HepG2 (cell line): ENCODE measurements around the gene AKR1C2. TPM values are rescaled to one million over a fixed set of nuclear protein-coding genes. Genes with fewer than 3 reads are reported as not detected.

Experiments used
- ATAC-seq: fragments of 200-7000 bp; cut with Tn5 transposase; 3 replicates; pipeline ENCODE4 v1.9.1; 2020; ENCODE audit warnings: mild to moderate bottlenecking, moderate library complexity
- BruUV-seq: library from RNA; stranded (reverse); fragments of 400-500 nt; replicated peaks from 2 replicates; lab custom pipeline; 2021; lab: Mats Ljungman, UMichigan
- CTCF ChIA-PET: fragments of 300-600 bp; formaldehyde crosslinking; extraction: SDS; loops from one replicate; lab custom pipeline; 2021; ENCODE audit warnings: low total read pairs, inconsistent platforms, low intra/inter-chr PET ratio; lab: Yijun Ruan, JAX
- POLR2A ChIA-PET: fragments of 350-600 bp; sonication (Branson Sonifier 250); formaldehyde crosslinking; loops from one replicate; lab custom pipeline; 2020; ENCODE audit warnings: antibody characterized with exemption, inconsistent platforms; lab: Yijun Ruan, JAX
- DNase-seq: peaks from one replicate; pipeline ENCODE4 v3.0.0-alpha.2; 2015; ENCODE audit warnings: low spot score
- FAIRE-seq: peaks from 3 replicates; lab custom pipeline; 2011; peaks lifted over from hg19 to GRCh38; lab: Jason Lieb, UNC
- H2AFZ ChIP-seq: one replicate; pipeline ENCODE4 v1.6.1; 2011; ENCODE audit warnings: low read length, inconsistent platforms
- H3K27ac ChIP-seq: fragments of 300-600 bp; 3 replicates; pipeline ENCODE4 v1.8.0; 2011; ENCODE audit warnings: mixed run types, mild to moderate bottlenecking, mixed read lengths, low read length, inconsistent platforms; ENCODE audit not compliant: insufficient read depth; ENCODE audit errors: extremely low read length
- H3K27me3 ChIP-seq, 2 experiments: fragments of 200-600 bp in 1 of 2; 2 replicates in 1 of 2; 3 replicates in 1 of 2; pipeline versions ENCODE4 v1.6.0 to v1.8.0; 2011; ENCODE audit warnings: low read length in 2 of 2, mild to moderate bottlenecking in 2 of 2, moderate library complexity in 2 of 2, inconsistent platforms in 1 of 2; ENCODE audit not compliant: insufficient read depth in 2 of 2, control insufficient read depth in 1 of 2
- H3K36me3 ChIP-seq, 2 experiments: fragments of 200-600 bp in 1 of 2; replicated peaks in 1 of 2; 2 replicates in 1 of 2; 3 replicates in 1 of 2; pipeline versions ENCODE4 v1.5.1 to v1.8.0; 2011; ENCODE audit warnings: low read length in 2 of 2, inconsistent platforms in 1 of 2; ENCODE audit not compliant: insufficient read depth in 2 of 2, control insufficient read depth in 1 of 2
- H3K4me1 ChIP-seq: 2 replicates; pipeline ENCODE4 v1.5.1; 2012; ENCODE audit warnings: low read length, inconsistent platforms; ENCODE audit not compliant: insufficient read depth
- H3K4me2 ChIP-seq: 2 replicates; pipeline ENCODE4 v1.6.0; 2011; ENCODE audit warnings: low read depth, low read length, inconsistent platforms
- H3K4me3 ChIP-seq, 3 experiments: fragments of 200-600 bp in 1 of 3; sonication (generic), shearing (Covaris generic) in 1 of 3; replicated peaks in 1 of 3; 2 replicates each; pipeline ENCODE4 v1.5.1; 2011 to 2016; ENCODE audit warnings: low read length in 3 of 3, inconsistent platforms in 2 of 3, low read depth in 2 of 3, mild to moderate bottlenecking in 2 of 3, control low read depth in 1 of 3, mixed read lengths in 1 of 3; ENCODE audit not compliant: insufficient read depth in 1 of 3
- H3K79me2 ChIP-seq: one replicate; pipeline ENCODE4 v1.6.1; 2011; ENCODE audit warnings: low read length, inconsistent platforms; ENCODE audit not compliant: insufficient read depth
- H3K9ac ChIP-seq: 2 replicates; pipeline ENCODE4 v1.6.0; 2011; ENCODE audit warnings: mild to moderate bottlenecking, low read depth, low read length, inconsistent platforms; ENCODE audit not compliant: insufficient read depth
- H3K9me3 ChIP-seq: 2 replicates; pipeline ENCODE4 v1.5.1; 2012; ENCODE audit warnings: mild to moderate bottlenecking, low read length
- H4K20me1 ChIP-seq: 2 replicates; pipeline ENCODE4 v1.6.0; 2011; ENCODE audit warnings: inconsistent platforms, mild to moderate bottlenecking, low read length, moderate library complexity; ENCODE audit not compliant: insufficient read depth
- DPF2 ChIP-seq: sonication (generic); formaldehyde crosslinking; IDR thresholded peaks from 2 replicates; pipeline ENCODE4 v1.4.0; 2020; ENCODE audit warnings: mild to moderate bottlenecking, low read depth, missing genetic modification reagents, borderline replicate concordance
- ELF4 ChIP-seq: sonication (generic); formaldehyde crosslinking; IDR thresholded peaks from 2 replicates; pipeline ENCODE4 v1.5.0; 2020; ENCODE audit warnings: missing genetic modification reagents, mild to moderate bottlenecking, moderate library complexity, borderline replicate concordance
- HNRNPLL ChIP-seq: fragments of 200-400 bp; formaldehyde crosslinking; IDR thresholded peaks from 2 replicates; pipeline ENCODE4 v1.6.1; 2017; ENCODE audit warnings: mild to moderate bottlenecking, low read depth, low read length; ENCODE audit not compliant: poor library complexity, severe bottlenecking
- KDM5A ChIP-seq: fragments of 200-600 bp; sonication (generic); IDR thresholded peaks from 2 replicates; pipeline ENCODE4 v1.7.0; 2018; ENCODE audit warnings: antibody characterized with exemption, mild to moderate bottlenecking, low read length, borderline replicate concordance
- KLF15 ChIP-seq: sonication (generic); formaldehyde crosslinking; IDR thresholded peaks from 2 replicates; pipeline ENCODE4 v1.8.1; 2023; ENCODE audit warnings: borderline replicate concordance, mild to moderate bottlenecking, inconsistent platforms, missing genetic modification reagents, mixed read lengths
- MEF2D ChIP-seq: sonication (generic); formaldehyde crosslinking; IDR thresholded peaks from 2 replicates; pipeline ENCODE4 v1.5.1; 2020; ENCODE audit warnings: mild to moderate bottlenecking, missing genetic modification reagents
- NFE2 ChIP-seq: sonication (generic); formaldehyde crosslinking; IDR thresholded peaks from 2 replicates; pipeline ENCODE4 v1.4.0; 2020; ENCODE audit warnings: missing genetic modification reagents
- POLR2G ChIP-seq: fragments of 200-400 bp; formaldehyde crosslinking; IDR thresholded peaks from 2 replicates; pipeline ENCODE4 v1.6.1; 2018; ENCODE audit warnings: mild to moderate bottlenecking, low read depth, low read length, moderate library complexity
- PPARG ChIP-seq: conservative IDR thresholded peaks from 2 replicates; pipeline ENCODE4 v1.6.1; 2016; ENCODE audit warnings: missing biosample characterization, missing genetic modification reagents
- SALL1 ChIP-seq: sonication (generic); formaldehyde crosslinking; IDR thresholded peaks from 2 replicates; pipeline ENCODE4 v1.8.0; 2022; ENCODE audit warnings: mild to moderate bottlenecking, missing genetic modification reagents
- YEATS2 ChIP-seq: sonication (generic); formaldehyde crosslinking; IDR thresholded peaks from 2 replicates; pipeline ENCODE4 v1.4.0; 2020; ENCODE audit warnings: missing genetic modification reagents, borderline replicate concordance
- ZNF180 ChIP-seq: sonication (generic); formaldehyde crosslinking; IDR thresholded peaks from 2 replicates; pipeline ENCODE4 v1.4.0; 2020; ENCODE audit warnings: low read depth, missing genetic modification reagents, borderline replicate concordance
- ZNF337 ChIP-seq: sonication (generic); formaldehyde crosslinking; IDR thresholded peaks from 2 replicates; pipeline ENCODE4 v1.5.1; 2020; ENCODE audit warnings: missing genetic modification reagents, low read depth, mild to moderate bottlenecking, borderline replicate concordance
- ZNF598 ChIP-seq: sonication (generic); formaldehyde crosslinking; IDR thresholded peaks from 2 replicates; pipeline ENCODE4 v1.5.1; 2020; ENCODE audit warnings: mild to moderate bottlenecking, missing genetic modification reagents, borderline replicate concordance
- ZNF761 ChIP-seq: sonication (generic); formaldehyde crosslinking; conservative IDR thresholded peaks from 2 replicates; pipeline ENCODE4 v1.4.0; 2020; ENCODE audit warnings: mild to moderate bottlenecking, missing genetic modification reagents
- ZNF776 ChIP-seq: sonication (generic); formaldehyde crosslinking; IDR thresholded peaks from 2 replicates; pipeline ENCODE4 v1.4.0; 2020; ENCODE audit warnings: mild to moderate bottlenecking, missing genetic modification reagents
- WGBS: methylation state at CpG from one replicate; pipeline ENCODE4 v1.1.6; 2017; ENCODE audit warnings: low lambda C conversion rate; 5-methylcytosine and 5-hydroxymethylcytosine counted together
- in situ Hi-C: cut with HindIII; loops from 2 replicates; pipeline ENCODE4 v1.10.0; 2017; ENCODE audit warnings: low pct_unique_long_range_greater_than_20kb; ENCODE audit not compliant: extremely low pct_ligation_motif_present
- intact Hi-C: fragments of 100-400 bp; cut with micrococcal nuclease; formaldehyde crosslinking; loops from one replicate; pipeline ENCODE4 v1.10.0; 2022; ENCODE audit not compliant: unreplicated experiment
- polyA plus RNA-seq, 8 experiments: library from polyadenylated mRNA; depleted of rRNA in 3 of 8; stranded (reverse) in 7 of 8; unstranded in 1 of 8; fragments of >200 nt; fragmentation: Illumina TruSeq in 4 of 8; extraction: Trizol in 4 of 8; gene quantifications; 2 replicates each; pipeline versions ENCODE4 v1.2.1 to v1.2.3, GENCODE V29; 2011 to 2016; ENCODE audit warnings: low read depth in 4 of 8, missing spikeins in 1 of 8, mixed read lengths in 1 of 8; ENCODE audit not compliant: insufficient read depth in 1 of 8
- total RNA-seq, 5 experiments: library from RNA; depleted of rRNA; stranded (reverse); fragments of >200 nt; fragmentation: Illumina TruSeq; extraction: Trizol; gene quantifications; 2 replicates each; pipeline ENCODE4 v1.2.3, GENCODE V29; 2016; ENCODE audit warnings: low read depth in 1 of 5
- TF ChIP-seq, protein P1 (sequence below): fragments of 450-650 bp; IDR thresholded peaks from 2 replicates; pipeline ENCODE4 v1.6.1; 2016
- TF ChIP-seq, protein P2 (sequence below): sonication (generic); formaldehyde crosslinking; IDR thresholded peaks from 2 replicates; pipeline ENCODE4 v1.4.0; 2020; ENCODE audit warnings: missing genetic modification reagents
- TF ChIP-seq, protein P3 (sequence below): sonication (generic); formaldehyde crosslinking; IDR thresholded peaks from 2 replicates; pipeline ENCODE4 v1.8.0; 2022; ENCODE audit warnings: mild to moderate bottlenecking, missing genetic modification reagents, borderline replicate concordance

The AKR1C2 gene
- total and polyA plus RNA-seq, 2 of the 13 experiments (the other 11 are each of a cell fraction or from before 2014, with no cell fraction given), result 140 to 900 TPM

DNA sequence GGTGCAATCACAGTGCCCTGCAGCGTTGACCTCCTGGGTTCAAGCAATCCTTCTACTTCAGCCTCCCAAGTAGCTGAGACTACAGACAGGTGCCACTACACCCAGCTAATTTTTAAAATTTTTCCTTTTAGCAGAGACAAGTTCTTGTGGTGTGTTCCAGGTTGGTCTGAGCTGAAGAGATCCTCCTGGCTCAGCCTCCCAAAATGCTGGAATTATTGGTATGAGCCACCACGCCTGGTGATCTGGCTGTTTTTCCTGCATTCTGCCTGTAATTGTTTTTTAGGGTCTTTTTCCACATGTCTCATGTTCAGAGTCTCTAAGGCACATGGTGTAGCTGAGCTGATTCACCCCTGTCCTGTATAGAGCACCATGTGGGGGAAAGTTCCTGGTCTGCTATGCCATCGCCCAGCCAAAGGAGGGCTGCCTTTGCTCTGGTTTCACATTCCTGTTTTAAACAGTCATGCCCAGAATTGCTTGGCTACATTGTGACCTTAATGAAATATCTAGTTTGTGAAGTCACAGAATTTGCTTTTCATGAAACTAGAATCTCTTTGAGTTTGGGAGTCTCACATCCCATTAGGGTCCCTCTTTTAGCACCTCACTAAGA lies 15.1 kb upstream of the AKR1C2 start (continued):
- TF ChIP-seq PPARG (peak; percentile 46; the same call in 1 of the 2 replicates), YEATS2 (CRISPR knock-in tag) (0 out of 2 replicates have a peak, but pooled peaks have one; percentile 26), SALL1 (CRISPR knock-in tag) (peak; percentile 53), ELF4 (CRISPR knock-in tag) (0 out of 2 replicates have a peak, but pooled peaks have one; percentile 36)
- TF ChIP-seq, protein P1, sequence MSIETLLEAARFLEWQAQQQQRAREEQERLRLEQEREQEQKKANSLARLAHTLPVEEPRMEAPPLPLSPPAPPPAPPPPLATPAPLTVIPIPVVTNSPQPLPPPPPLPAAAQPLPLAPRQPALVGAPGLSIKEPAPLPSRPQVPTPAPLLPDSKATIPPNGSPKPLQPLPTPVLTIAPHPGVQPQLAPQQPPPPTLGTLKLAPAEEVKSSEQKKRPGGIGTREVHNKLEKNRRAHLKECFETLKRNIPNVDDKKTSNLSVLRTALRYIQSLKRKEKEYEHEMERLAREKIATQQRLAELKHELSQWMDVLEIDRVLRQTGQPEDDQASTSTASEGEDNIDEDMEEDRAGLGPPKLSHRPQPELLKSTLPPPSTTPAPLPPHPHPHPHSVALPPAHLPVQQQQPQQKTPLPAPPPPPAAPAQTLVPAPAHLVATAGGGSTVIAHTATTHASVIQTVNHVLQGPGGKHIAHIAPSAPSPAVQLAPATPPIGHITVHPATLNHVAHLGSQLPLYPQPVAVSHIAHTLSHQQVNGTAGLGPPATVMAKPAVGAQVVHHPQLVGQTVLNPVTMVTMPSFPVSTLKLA, result peak; percentile 24; the same call in 1 of the 2 replicates
- TF ChIP-seq, protein P2, sequence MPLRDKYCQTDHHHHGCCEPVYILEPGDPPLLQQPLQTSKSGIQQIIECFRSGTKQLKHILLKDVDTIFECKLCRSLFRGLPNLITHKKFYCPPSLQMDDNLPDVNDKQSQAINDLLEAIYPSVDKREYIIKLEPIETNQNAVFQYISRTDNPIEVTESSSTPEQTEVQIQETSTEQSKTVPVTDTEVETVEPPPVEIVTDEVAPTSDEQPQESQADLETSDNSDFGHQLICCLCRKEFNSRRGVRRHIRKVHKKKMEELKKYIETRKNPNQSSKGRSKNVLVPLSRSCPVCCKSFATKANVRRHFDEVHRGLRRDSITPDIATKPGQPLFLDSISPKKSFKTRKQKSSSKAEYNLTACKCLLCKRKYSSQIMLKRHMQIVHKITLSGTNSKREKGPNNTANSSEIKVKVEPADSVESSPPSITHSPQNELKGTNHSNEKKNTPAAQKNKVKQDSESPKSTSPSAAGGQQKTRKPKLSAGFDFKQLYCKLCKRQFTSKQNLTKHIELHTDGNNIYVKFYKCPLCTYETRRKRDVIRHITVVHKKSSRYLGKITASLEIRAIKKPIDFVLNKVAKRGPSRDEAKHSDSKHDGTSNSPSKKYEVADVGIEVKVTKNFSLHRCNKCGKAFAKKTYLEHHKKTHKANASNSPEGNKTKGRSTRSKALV (CRISPR knock-in tag), result peak; percentile 41; the same call in 1 of the 2 replicates

DNA sequence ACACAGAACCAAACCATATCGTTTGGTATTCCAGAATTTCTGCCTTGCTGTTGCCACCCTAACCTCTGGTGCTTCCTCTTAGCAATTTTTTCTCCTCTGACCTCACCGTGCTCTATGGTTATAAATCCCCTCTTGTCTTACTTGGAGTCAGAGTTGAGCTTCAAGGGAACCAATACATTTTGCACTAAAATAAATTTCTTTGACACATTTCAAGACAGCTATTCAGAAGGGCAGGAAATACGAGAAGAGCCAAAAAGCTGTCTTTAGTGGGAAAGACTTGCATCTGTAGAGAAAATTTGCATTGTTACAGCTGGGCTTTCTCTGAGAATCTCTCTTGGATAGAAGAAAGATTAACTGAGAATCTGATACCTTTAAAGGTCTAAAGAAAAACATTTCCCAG lies 14.5 kb upstream of the AKR1C2 start:
- CTCF ChIA-PET, result no interaction called here
- Histone ChIP-seq H3K27me3 (no peaks in the 10 kb centered on the region), H3K4me2 (no peak overlapping the region), H2AFZ (no peak overlapping the region), H3K4me3 (no peak overlapping the region)
- BruUV-seq, result no TSS peak
- TF ChIP-seq HNRNPLL, result no peak
- no peak for TF ChIP-seq NFE2 (CRISPR knock-in tag)
- TF ChIP-seq ZNF776 (CRISPR knock-in tag), result no peak
- TF ChIP-seq ZNF598, result no peak
- TF ChIP-seq KDM5A, result no peak
- no peak for TF ChIP-seq POLR2G
- no peak for TF ChIP-seq KLF15
- TF ChIP-seq ZNF337 (CRISPR knock-in tag), result no peak
- TF ChIP-seq, protein P3, sequence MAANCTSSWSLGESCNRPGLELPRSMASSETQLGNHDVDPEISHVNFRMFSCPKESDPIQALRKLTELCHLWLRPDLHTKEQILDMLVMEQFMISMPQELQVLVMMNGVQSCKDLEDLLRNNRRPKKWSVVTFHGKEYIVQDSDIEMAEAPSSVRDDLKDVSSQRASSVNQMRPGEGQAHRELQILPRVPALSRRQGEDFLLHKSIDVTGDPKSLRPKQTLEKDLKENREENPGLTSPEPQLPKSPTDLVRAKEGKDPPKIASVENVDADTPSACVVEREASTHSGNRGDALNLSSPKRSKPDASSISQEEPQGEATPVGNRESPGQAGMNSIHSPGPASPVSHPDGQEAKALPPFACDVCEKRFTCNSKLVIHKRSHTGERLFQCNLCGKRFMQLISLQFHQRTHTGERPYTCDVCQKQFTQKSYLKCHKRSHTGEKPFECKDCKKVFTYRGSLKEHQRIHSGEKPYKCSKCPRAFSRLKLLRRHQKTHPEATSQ (CRISPR knock-in tag), result no peak
- no peak for TF ChIP-seq DPF2 (CRISPR knock-in tag)
- no peak for TF ChIP-seq ZNF180
- TF ChIP-seq MEF2D (CRISPR knock-in tag), result no peak
- no peak for TF ChIP-seq ZNF761
- TF ChIP-seq, all 625 proteins: peak for 0
- Histone ChIP-seq H4K20me1 (no peaks in the 10 kb centered on the region), H3K9ac (no peak overlapping the region), H3K4me1 (peaks cover 46% of the 10 kb centered on the region), H3K9me3 (no peaks in the 10 kb centered on the region), H3K79me2 (no peaks in the 10 kb centered on the region), H3K27ac (no peak overlapping the region), H3K36me3 (no peaks in the 10 kb centered on the region)
- ATAC-seq (no peak), DNase-seq (no peak), FAIRE-seq (no peak)
- POLR2A ChIA-PET, result no interaction called here
- intact Hi-C loops, result loop anchor here (5.0 to 10.0 kb wide), 2 partner anchors 74 to 267 kb away; partner anchors contain the start of gene AKR1C3
- 95% methylated on average over 3 of the region's 3 CpGs for WGBS
- in situ Hi-C loops, result no loop called here
